ENCODE results near the gene PSMB5.

GRCh38 chr14:23058654-23059504 lies 24.2 kb upstream of the PSMB5 start:
- no peak for TF ChIP-seq CTCF (IDR thresholded peaks at IDR 0.05; ENCODE audit: low read depth, low read length, missing input control)
- no peak for TF ChIP-seq EGR1 (IDR thresholded peaks at IDR 0.05; ENCODE audit: low read depth in 2 of 2)
- no peak for TF ChIP-seq MAX (IDR thresholded peaks at IDR 0.05)
- TF ChIP-seq HNF4A (conservative IDR thresholded peaks at IDR 0.05), result no peak
- TF ChIP-seq ATF3 (IDR thresholded peaks at IDR 0.05), result no peak
- TF ChIP-seq JUND (IDR thresholded peaks at IDR 0.05), result no peak
- no peak for TF ChIP-seq TAF1 (conservative IDR thresholded peaks at IDR 0.05)
- no peak for TF ChIP-seq RXRA (IDR thresholded peaks at IDR 0.05)
- TF ChIP-seq RAD21 (IDR thresholded peaks at IDR 0.05), result no peak
- no peak for TF ChIP-seq YY1 (IDR thresholded peaks at IDR 0.05)
- TF ChIP-seq REST (IDR thresholded peaks at IDR 0.05), result no peak
